GM21390 (cell line): ENCODE measurements around the gene SPZ1.
"Not testable (repeated sequence)": the region's sequence is repeated elsewhere in the genome, so short reads cannot be mapped to it uniquely, and the experiment has no call there.

Experiments used
- ATAC-seq: cut with Tn5 transposase; IDR thresholded peaks from one replicate; pipeline ENCODE4 v1.9.1; 2021; ENCODE audit not compliant: unreplicated experiment

Gene SPZ1, protein sequence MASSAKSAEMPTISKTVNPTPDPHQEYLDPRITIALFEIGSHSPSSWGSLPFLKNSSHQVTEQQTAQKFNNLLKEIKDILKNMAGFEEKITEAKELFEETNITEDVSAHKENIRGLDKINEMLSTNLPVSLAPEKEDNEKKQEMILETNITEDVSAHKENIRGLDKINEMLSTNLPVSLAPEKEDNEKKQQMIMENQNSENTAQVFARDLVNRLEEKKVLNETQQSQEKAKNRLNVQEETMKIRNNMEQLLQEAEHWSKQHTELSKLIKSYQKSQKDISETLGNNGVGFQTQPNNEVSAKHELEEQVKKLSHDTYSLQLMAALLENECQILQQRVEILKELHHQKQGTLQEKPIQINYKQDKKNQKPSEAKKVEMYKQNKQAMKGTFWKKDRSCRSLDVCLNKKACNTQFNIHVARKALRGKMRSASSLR

GRCh38 chr5:80319702-80320101 lies at the start of gene SPZ1:
Gene SPZ1 (plus strand): TSS chr5:80320002. CDS start chr5:80320216, 214 bp downstream.
- ATAC-seq = no peak

- ATAC-seq = not testable (repeated sequence)
These were observed 49.3 kb upstream of the SPZ1 start for GRCh38 chr5:80270543-80270942.

DNA sequence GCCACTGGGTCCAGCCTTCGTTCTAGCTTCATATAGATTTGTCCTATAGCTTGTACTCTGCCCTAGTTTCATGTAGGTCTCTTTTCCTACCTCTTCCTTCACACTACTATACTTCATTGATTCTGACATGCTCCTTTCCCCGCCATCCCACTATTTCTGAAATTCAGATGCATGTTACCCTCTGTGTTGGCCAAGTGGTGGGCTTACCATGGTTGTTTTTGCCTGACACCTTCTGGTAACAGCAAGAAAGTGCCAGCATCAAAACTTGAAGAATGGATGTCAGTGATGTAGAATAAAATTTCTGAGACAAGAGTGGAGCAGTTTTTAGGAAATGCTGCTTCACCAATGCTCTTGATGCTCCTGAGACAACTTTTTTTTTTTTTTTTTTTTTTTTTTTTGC lies 44.5 kb upstream of the SPZ1 start:
- ATAC-seq = no peak

GRCh38 chr5:80276186-80276585 lies 43.6 kb upstream of the SPZ1 start:
- no peak for ATAC-seq

DNA sequence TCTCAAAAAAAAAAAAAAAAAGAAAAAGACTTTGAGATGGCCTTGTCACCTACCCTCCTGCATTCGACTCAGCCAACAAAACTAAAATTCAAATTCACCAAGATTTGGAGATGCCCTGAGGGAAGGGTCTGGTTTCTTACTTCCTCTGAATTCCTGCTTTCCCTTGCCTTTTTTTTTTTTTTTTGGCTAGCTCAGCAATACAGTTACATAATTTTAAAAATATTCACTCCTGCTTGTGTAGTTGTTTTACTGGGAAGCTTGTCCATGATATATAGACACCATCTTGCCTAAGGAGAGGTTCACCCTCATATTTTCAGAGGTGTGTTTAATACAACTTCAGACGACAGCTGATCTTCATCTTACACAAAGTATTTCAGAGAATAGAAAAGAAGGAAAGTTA lies 42.6 kb upstream of the SPZ1 start:
- no peak for ATAC-seq

GRCh38 chr5:80282054-80282453 lies 37.7 kb upstream of the SPZ1 start:
- no peak for ATAC-seq

- no peak for ATAC-seq
These were observed 36.4 kb upstream of the SPZ1 start for GRCh38 chr5:80283360-80283759.

- ATAC-seq = no peak
These were observed 35.1 kb upstream of the SPZ1 start for GRCh38 chr5:80284720-80285119.

GRCh38 chr5:80288177-80288576 lies 31.6 kb upstream of the SPZ1 start:
- no peak for ATAC-seq

DNA sequence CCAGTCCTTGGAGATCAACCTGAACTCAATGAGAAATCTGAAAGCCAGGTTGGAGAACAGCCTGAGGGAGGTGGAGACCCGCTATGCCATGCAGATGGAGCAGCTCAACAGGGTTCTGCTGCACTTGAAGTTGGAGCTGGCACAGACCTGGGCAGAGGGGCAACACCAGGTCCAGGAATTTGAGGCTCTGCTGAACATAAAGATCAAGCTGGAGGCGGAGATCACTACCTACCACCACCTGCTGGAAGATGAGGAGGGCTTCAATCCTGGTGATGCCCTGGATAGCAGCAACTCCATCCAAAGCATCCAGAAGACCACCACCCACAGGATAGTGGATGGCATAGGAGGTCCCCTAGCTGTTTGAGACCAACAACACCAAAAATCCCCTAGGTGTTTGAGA lies 30.5 kb upstream of the SPZ1 start:
- no peak for ATAC-seq

DNA sequence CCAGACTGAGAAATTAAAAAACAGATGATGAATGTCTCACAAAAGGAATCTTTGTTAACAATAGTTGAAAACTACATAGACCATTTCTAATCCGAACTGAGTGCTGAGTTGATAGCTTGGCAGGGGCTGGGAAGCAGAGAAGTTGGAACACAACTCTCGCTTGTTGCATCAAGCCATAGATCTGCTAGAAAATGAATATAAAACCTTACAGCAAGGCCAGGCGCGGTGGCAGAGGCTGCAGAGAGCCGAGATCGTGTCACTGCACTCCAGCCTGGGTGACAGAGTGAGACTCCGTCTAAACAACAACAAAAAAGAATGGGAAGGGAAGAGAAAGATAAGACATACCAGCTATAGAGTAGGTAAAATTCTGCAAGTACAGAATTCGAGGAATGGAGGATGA lies 28.0 kb upstream of the SPZ1 start:
- ATAC-seq = no peak

- ATAC-seq = no peak
These were observed 23.7 kb upstream of the SPZ1 start for GRCh38 chr5:80296121-80296520.

- ATAC-seq = no peak
These were observed 20.2 kb upstream of the SPZ1 start for GRCh38 chr5:80299601-80300000.

DNA sequence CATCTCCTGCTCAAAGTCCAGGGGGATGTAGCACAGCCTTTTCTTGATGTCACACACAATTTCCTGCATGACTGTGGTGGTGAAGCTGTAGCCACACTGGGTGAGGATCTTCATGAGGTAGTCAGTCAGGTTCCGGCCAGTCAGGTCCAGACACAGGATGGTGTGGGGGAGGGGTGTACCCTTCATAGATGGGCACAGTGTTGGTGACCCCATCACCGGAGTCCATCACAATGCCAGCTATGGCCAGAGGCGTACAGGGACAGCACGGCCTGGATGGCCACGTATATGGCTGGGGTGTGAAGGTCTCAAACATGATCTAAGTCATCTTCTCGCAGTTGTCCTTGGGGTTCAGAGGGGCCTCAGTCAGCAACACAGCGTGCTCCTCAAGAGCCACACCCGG lies 19.7 kb upstream of the SPZ1 start:
- no peak for ATAC-seq

DNA sequence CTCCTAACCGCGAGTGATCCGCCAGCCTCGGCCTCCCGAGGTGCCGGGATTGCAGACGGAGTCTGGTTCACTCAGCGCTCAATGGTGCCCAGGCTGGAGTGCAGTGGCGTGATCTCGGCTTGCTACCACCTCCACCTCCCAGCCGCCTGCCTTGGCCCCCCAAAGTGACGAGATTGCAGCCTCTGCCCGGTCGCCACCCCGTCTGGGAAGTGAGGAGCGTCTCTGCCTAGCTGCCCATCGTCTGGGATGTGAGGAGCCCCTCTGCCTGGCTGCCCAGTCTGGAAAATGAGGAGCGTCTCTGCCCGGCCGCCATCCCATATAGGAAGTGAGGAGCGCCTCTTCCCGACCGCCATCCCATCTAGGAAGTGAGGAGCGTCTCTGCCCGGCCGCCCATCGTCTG lies 19.0 kb upstream of the SPZ1 start:
- ATAC-seq = not testable (repeated sequence)

GRCh38 chr5:80301342-80301741 lies 18.5 kb upstream of the SPZ1 start:
- not testable (repeated sequence) for ATAC-seq

DNA sequence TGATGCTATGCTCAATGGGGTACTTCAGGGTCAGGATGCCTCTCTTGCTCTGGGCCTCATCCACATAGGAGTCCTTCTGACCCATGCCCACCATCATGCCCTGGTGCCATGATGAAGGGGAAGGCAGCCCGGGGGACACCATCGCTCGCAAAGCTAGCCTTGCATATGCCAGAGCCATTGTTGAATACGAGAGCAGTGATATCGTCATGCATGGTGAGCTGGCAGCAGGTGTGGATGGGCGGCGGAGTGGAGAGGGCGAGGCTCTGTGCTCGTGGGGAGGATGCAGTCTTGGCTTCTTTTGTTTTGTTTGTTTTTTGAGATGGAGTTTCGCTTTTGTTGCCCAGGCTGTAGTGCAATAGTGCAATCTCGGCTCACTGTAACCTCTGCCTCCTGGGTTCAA lies 17.2 kb upstream of the SPZ1 start:
- no peak for ATAC-seq

GRCh38 chr5:80308526-80308925 lies 11.3 kb upstream of the SPZ1 start:
- no peak for ATAC-seq

DNA sequence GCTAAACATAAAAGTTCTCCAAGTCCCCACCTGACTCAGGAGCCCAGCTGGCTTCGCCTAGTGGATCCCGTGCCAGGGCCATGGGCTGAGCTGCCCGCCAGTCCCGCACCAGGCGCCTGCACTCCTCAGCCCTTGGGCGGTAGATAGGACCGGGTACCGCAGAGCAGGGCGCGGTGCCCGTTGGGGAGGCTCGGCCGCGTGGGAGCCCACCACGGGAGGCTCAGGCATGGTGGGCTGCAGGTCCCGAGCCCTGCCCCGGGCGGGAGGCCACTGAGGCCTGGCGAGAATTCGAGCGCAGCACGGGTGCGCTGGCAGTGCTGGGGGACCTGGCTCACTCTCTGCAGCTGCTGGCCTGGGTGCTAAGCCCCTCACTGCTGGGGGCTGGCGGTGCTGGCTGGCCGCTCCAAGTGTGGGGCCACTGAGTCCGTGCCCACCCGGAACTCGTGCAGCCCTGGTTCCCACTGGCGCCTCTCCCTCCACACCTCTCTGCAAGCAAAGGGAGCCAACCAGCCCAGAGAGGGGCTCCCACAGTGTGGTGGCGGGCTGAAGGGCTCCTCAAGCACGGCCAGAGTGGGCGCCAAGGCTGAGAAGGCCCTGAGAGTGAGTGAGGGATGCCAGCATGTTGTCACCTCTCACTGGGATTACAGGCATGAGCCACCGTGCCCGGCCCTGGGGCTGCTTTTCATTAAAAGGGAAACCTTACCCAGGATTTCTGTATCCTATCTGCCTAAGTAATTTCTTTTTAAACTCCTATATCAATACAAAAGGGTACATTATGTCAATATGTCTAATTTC lies 9.7 kb upstream of the SPZ1 start:
- no peak for ATAC-seq

DNA sequence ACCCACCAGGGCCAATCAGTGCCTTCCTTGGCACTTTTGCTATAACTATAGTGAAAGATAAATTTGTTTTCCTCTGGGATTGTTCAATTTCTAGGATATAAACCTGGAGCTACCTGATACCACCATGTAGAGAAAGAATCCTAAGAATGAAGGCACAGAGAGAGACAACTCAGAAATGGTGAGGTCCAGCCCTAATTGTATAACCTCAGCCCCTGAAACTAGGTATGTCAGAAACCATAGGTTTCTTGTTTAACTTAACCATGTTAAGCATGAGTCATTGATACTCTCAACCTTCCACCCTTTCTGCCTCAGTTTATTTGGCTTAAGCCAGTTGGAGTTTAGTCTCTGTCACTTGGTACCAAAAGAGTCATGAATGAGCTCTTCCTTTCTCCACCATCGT lies 4.6 kb upstream of the SPZ1 start:
- no peak for ATAC-seq

DNA sequence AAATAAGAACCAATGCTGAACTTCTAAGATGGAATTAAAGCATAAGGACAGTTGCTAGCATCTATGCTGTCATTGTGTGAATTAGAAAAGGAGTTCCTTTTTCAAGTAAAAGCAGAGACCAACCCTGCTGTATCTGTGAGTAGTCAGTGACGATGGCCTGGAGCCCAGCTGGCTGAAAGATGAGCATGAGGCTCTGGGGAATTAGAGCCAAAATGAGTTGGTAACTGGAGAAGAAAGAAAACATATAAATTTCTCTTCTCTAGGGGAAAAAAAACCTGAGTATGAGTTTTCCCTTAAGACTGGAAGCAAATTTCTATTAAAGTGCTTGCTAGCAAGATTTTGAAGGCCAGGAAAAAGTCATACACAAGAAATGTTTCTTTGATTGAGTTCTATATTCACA lies 1.6 kb upstream of the SPZ1 start:
- no peak for ATAC-seq

- ATAC-seq = no peak
These were observed 5.1 kb downstream of the SPZ1 start for GRCh38 chr5:80324912-80325311.
